Measurements from ENCODE around the gene IKZF2. TPM values are rescaled to one million over a fixed set of nuclear protein-coding genes. Genes with fewer than 3 reads are reported as not detected.

IKZF2 gene
- total RNA-seq, 2 donors from 2014 or later = 6.0 to 6.5 TPM

DNA sequence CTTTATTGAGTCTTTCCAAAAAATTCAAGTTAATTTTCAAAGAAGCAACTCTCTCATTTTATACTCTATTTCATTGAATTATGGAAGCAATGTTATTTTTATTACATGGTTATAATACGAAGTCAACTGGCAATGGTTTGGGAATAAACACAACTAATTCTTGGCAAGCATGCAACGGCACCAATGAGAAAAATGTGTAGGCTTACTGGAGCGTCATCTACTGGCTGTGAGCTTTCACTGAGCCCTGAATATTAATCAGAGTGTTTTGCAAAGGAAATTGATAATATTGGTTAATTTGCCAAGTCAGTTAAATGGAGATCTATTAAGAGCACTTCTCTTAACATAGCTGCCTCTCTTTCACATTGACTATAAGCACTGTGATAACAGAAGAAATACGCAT, 163.9 kb downstream of the IKZF2 start:
- TF ChIP-seq, protein P1, sequence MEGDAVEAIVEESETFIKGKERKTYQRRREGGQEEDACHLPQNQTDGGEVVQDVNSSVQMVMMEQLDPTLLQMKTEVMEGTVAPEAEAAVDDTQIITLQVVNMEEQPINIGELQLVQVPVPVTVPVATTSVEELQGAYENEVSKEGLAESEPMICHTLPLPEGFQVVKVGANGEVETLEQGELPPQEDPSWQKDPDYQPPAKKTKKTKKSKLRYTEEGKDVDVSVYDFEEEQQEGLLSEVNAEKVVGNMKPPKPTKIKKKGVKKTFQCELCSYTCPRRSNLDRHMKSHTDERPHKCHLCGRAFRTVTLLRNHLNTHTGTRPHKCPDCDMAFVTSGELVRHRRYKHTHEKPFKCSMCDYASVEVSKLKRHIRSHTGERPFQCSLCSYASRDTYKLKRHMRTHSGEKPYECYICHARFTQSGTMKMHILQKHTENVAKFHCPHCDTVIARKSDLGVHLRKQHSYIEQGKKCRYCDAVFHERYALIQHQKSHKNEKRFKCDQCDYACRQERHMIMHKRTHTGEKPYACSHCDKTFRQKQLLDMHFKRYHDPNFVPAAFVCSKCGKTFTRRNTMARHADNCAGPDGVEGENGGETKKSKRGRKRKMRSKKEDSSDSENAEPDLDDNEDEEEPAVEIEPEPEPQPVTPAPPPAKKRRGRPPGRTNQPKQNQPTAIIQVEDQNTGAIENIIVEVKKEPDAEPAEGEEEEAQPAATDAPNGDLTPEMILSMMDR (IDR thresholded peaks at IDR 0.05) = no peak
- Histone ChIP-seq H3K9me3 (no peaks in the 10 kb centered on the region), H3K4me1 (no peaks in the 10 kb centered on the region), H3K27me3 (no peaks in the 10 kb centered on the region), H3K4me3 (no peak overlapping the region), H3K27ac (no peak overlapping the region), H3K36me3 (no peaks in the 10 kb centered on the region)
- no peak for DNase-seq (ENCODE audit: low spot score)

DNA sequence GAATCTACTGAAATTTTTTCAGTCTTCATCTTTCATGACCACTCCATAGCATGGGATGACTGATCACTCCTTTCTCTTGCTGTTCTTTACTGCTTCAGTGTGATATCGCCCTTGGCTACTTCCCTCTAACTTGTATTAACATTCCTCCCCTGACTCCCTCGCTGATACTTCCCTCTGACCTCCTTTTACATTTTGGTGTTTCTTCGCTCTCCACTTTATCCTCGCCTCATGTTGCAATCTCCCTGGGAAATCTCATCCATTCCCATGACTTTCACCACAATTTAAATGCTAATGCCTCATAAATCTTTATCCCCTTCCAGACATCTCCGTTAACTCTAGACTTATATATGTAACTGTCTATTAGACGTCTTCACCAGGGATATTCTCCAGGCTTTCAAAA, 167.3 kb downstream of the IKZF2 start:
- Histone ChIP-seq H3K9me3 (no peaks in the 10 kb centered on the region), H3K27me3 (no peaks in the 10 kb centered on the region)

DNA sequence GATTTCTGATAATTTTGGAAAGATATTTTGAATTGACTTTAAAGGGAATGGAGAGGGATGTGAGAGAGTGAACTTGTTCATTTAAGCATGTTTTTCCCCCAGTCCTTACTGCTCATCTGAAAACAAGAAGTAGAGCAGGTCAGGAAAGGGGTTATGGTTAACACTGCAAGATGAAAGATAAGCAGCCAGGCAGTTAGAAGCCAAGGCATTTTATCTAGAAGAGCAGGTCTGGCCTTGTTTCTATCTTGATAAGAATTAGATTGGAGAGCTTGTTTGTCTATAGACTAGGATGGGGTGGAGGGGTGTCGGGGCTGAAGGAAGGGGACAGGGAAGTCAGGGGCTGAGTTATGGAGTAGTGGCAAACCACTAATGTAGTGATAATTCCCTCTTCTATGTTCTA, 171.6 kb downstream of the IKZF2 start:
- no peak for DNase-seq (ENCODE audit: low spot score)
- Histone ChIP-seq H3K4me1 (peaks cover 0 to 4% of the 10 kb centered on the region in 2 donors), H3K27me3 (no peaks in the 10 kb centered on the region), H3K9me3 (no peaks in the 10 kb centered on the region), H3K36me3 (no peaks in the 10 kb centered on the region), H3K4me3 (no peak overlapping the region), H3K27ac (no peak overlapping the region)
- TF ChIP-seq, protein P1 (IDR thresholded peaks at IDR 0.05) = no peak

More for the DNA sequence above, 167.3 kb downstream of the IKZF2 start:
- Histone ChIP-seq H3K27ac (no peak overlapping the region), H3K4me3 (no peak overlapping the region), H3K36me3 (no peaks in the 10 kb centered on the region), H3K4me1 (no peaks in the 10 kb centered on the region)
- no peak for DNase-seq (ENCODE audit: low spot score)
- TF ChIP-seq, protein P1 (IDR thresholded peaks at IDR 0.05) = no peak

DNA sequence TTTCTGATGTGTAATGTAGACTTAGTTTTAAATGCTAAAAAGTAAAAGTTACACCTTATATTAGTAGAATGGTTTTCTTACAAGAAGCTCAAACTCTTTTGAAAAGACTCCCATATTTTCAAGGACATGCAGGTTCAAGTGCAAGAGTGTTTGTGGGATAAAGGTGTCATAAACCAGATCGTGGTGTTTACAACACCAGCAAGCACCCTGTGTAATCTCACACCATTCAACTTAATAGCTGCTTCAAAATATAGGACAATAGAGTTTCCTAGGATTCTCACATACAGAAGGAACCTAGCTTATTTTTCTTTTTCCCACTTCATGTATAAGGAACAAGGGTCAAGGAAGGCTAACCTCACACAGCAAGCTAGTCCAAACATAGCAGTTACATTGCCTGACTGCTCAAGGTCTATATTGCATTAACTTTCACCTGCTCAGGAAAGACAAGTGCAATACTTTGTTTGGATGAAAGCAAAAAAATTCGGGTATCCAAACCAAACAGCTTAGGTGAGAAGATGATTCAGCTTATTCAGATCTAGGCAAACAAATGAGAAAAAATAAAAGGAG, 172.3 kb downstream of the IKZF2 start:
- DNase-seq (ENCODE audit: low spot score) = no peak
- H3K4me1 ChIP-seq = peaks cover 0 to 11% of the 10 kb centered on the region in 2 donors
- H3K27ac ChIP-seq = no peak overlapping the region
- H3K36me3 ChIP-seq = no peaks in the 10 kb centered on the region
- no peaks in the 10 kb centered on the region for H3K27me3 ChIP-seq
- H3K9me3 ChIP-seq = no peaks in the 10 kb centered on the region
- H3K4me3 ChIP-seq = no peak overlapping the region
- TF ChIP-seq, protein P1 (IDR thresholded peaks at IDR 0.05) = no peak

DNA sequence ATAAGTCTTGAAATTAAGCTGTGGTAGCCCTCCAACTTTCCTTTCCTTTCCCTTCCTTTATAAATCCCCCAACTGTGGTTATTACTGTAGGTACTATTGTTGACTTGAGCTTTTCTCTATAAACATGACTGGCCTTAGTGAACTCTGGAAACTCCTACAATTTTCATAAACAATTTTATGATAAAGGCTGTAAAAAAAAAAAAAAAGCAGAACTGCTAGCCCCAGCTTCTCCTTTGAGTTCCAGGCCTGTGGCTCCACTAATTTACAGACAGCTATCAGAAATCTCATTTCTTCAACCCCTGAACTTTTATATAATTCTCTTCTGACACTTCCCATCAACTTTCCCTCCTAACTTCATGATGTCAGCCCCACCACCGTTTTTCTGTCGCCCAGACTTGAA, 174.3 kb downstream of the IKZF2 start:
- peak overlapping the region in 1 of 2 donors; percentile 5 for H3K27ac ChIP-seq
- no peaks in the 10 kb centered on the region for H3K9me3 ChIP-seq
- no peaks in the 10 kb centered on the region for H3K27me3 ChIP-seq
- H3K4me1 ChIP-seq = peaks cover 0 to 12% of the 10 kb centered on the region in 2 donors
- DNase-seq (ENCODE audit: low spot score) = no peak
- TF ChIP-seq, protein P1 (IDR thresholded peaks at IDR 0.05) = no peak
- H3K4me3 ChIP-seq = no peak overlapping the region
- H3K36me3 ChIP-seq = no peaks in the 10 kb centered on the region

DNA sequence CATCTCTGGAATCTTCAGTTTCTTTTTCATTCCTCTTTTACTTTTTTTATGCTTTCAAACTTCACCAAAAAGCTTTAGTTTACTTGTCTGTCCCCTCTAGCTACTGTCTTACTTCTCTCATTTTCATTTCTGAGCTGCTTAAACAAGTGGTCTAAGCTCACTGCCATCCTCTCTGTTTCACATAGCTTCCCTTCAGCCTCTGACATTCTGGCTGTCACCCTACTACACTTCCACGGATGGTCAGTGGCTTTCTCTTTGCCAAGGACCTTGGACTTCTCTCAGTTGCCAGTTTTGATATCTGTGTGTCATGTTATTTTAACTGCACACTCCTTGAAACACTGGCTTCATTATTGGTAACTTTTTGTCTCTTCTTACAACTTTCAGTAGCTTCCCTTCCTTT, 176.1 kb downstream of the IKZF2 start:
- Histone ChIP-seq H3K9me3 (no peaks in the 10 kb centered on the region), H3K4me3 (no peak overlapping the region), H3K27me3 (no peaks in the 10 kb centered on the region), H3K4me1 (peaks cover 0 to 12% of the 10 kb centered on the region in 2 donors), H3K27ac (peak overlapping the region; percentile 39 to 82), H3K36me3 (no peaks in the 10 kb centered on the region)
- no peak for DNase-seq (ENCODE audit: low spot score)
- TF ChIP-seq, protein P1 (IDR thresholded peaks at IDR 0.05) = no peak

Measured in right atrium auricular region (tissue), 2 donors.